Measurements from ENCODE around the gene ZNF592. TPM values are rescaled to one million over a fixed set of nuclear protein-coding genes. Genes with fewer than 3 reads are reported as not detected.

The ZNF592 gene
- total and polyA plus RNA-seq, 9 of the 15 experiments (the other 6 are each of a cell fraction or from before 2014, with no cell fraction given), result 0.88 to 23.8 (median 7.4) TPM

- TF ChIP-seq CREM (IDR thresholded peaks at IDR 0.05; ENCODE audit: low read depth), result no peak
- TF ChIP-seq PRPF4 (IDR thresholded peaks at IDR 0.05; ENCODE audit: insufficient read depth, low read depth, low read length, poor library complexity, severe bottlenecking), result no peak
- TF ChIP-seq PBX2 (CRISPR knock-in tag; IDR thresholded peaks at IDR 0.05; ENCODE audit: low read depth), result no peak
- no peak for TF ChIP-seq PBX2 (tag; conservative IDR thresholded peaks at IDR 0.05; ENCODE audit: low read depth)
- no peak for TF ChIP-seq SRSF7 (optimal IDR thresholded peaks at IDR 0.05; ENCODE audit: low read depth, low read length)
- peak; percentile 83 for TF ChIP-seq TFE3 (CRISPR knock-in tag; IDR thresholded peaks at IDR 0.05)
- peak; percentile 52; the same call in 1 of the 2 replicates for TF ChIP-seq RAD51 (IDR thresholded peaks at IDR 0.05; ENCODE audit: borderline replicate concordance, low read depth)
Observed at GRCh38 chr15:84823282-84823878, 75.0 kb downstream of the ZNF592 start (continued).

Data from K562 (cell line).